KOPT-K1 (cell line): ENCODE results near the gene NPR1.
A peak's percentile ranks its signal among the peaks of the same experiment; 100 is the strongest.
"Not testable (repeated sequence)": the region's sequence is repeated elsewhere in the genome, so short reads cannot be mapped to it uniquely, and the experiment has no call there.

Experiments
- H3K27ac ChIP-seq: fragments of 200-600 bp; sonication (generic); 2 replicates; pipeline ENCODE4 v1.5.1; 2016; ENCODE audit warnings: antibody characterized with exemption, mild to moderate bottlenecking, low read depth, low read length; ENCODE audit not compliant: poor library complexity, severe bottlenecking
- H3K36me3 ChIP-seq: fragments of 200-600 bp; sonication (generic); 2 replicates; pipeline ENCODE4 v1.5.1; 2017; ENCODE audit warnings: antibody characterized with exemption, mild to moderate bottlenecking, low read length, moderate library complexity; ENCODE audit not compliant: insufficient read depth
- H3K9me3 ChIP-seq: fragments of 200-600 bp; sonication (generic); 2 replicates; pipeline ENCODE4 v1.5.1; 2017; ENCODE audit warnings: antibody characterized with exemption, low read length, mild to moderate bottlenecking; ENCODE audit not compliant: insufficient read depth, poor library complexity, severe bottlenecking

The NPR1 gene

GRCh38 chr1:153716211-153716610, 37.7 kb downstream of the NPR1 start:
- H3K9me3 ChIP-seq, H3K27ac ChIP-seq, H3K36me3 ChIP-seq: not testable (repeated sequence)

GRCh38 chr1:153717330-153717729, 38.8 kb downstream of the NPR1 start:
- no peaks in the 10 kb centered on the region for H3K36me3 ChIP-seq
- H3K9me3 ChIP-seq = no peaks in the 10 kb centered on the region
- H3K27ac ChIP-seq = no peak overlapping the region

GRCh38 chr1:153723687-153724086, 45.2 kb downstream of the NPR1 start:
- Histone ChIP-seq H3K36me3 (no peaks in the 10 kb centered on the region), H3K9me3 (no peaks in the 10 kb centered on the region), H3K27ac (no peak overlapping the region)

GRCh38 chr1:153724634-153725033, 46.1 kb downstream of the NPR1 start:
- H3K36me3 ChIP-seq, H3K27ac ChIP-seq: not testable (repeated sequence)

GRCh38 chr1:153727463-153728304, 49.2 kb downstream of the NPR1 start, which contains the start of gene INTS3:
Gene INTS3, plus strand, starts transcription at chr1:153728050. Its CDS starts 585 bp downstream, at chr1:153728635.
- Histone ChIP-seq H3K27ac (peak within 1 kb of the TSS; percentile 97), H3K9me3 (no peaks in the 10 kb centered on the region), H3K36me3 (no peaks in the 10 kb centered on the region)

More at GRCh38 chr1:153724634-153725033, 46.1 kb downstream of the NPR1 start:
- not testable (repeated sequence) for H3K9me3 ChIP-seq

- H3K9me3 ChIP-seq = no peaks in the 10 kb centered on the region
- H3K36me3 ChIP-seq = no peaks in the 10 kb centered on the region
- H3K27ac ChIP-seq = peak overlapping the region; percentile 97
These were observed 50.0 kb downstream of the NPR1 start for GRCh38 chr1:153728305-153729066.

GRCh38 chr1:153730468-153730988, 52.0 kb downstream of the NPR1 start:
- H3K36me3 ChIP-seq = peaks cover 1% of the 10 kb centered on the region; the same call in 1 of the 2 replicates
- no peak overlapping the region for H3K27ac ChIP-seq
- H3K9me3 ChIP-seq = no peaks in the 10 kb centered on the region

GRCh38 chr1:153733970-153734369, 55.5 kb downstream of the NPR1 start:
- no peaks in the 10 kb centered on the region for H3K9me3 ChIP-seq
- H3K27ac ChIP-seq = no peak overlapping the region
- H3K36me3 ChIP-seq = peaks cover 8% of the 10 kb centered on the region; the same call in 1 of the 2 replicates

GRCh38 chr1:153734396-153735089, 56.1 kb downstream of the NPR1 start:
- Histone ChIP-seq H3K9me3 (no peaks in the 10 kb centered on the region), H3K27ac (no peak overlapping the region)

GRCh38 chr1:153735090-153735420, 56.6 kb downstream of the NPR1 start:
- Histone ChIP-seq H3K27ac (no peak overlapping the region), H3K9me3 (no peaks in the 10 kb centered on the region), H3K36me3 (peaks cover 8% of the 10 kb centered on the region; the same call in 1 of the 2 replicates)

More at GRCh38 chr1:153734396-153735089, 56.1 kb downstream of the NPR1 start:
- H3K36me3 ChIP-seq = peaks cover 8% of the 10 kb centered on the region; the same call in 1 of the 2 replicates

GRCh38 chr1:153741986-153742385, 63.5 kb downstream of the NPR1 start:
- H3K27ac ChIP-seq = no peak overlapping the region
- peaks cover 69% of the 10 kb centered on the region for H3K36me3 ChIP-seq
- no peaks in the 10 kb centered on the region for H3K9me3 ChIP-seq

GRCh38 chr1:153742411-153743142, 64.1 kb downstream of the NPR1 start:
- peaks cover 75% of the 10 kb centered on the region for H3K36me3 ChIP-seq
- H3K9me3 ChIP-seq = no peaks in the 10 kb centered on the region
- H3K27ac ChIP-seq = no peak overlapping the region
